HuH-7.5 (cell line): ENCODE data around the gene SMIM44.
"Not testable (repeated sequence)": the region's sequence is repeated elsewhere in the genome, so short reads cannot be mapped to it uniquely, and the experiment has no call there.

ENCODE experiments used
- DNase-seq: peaks from one replicate; pipeline ENCODE4 v3.0.0; 2011; ENCODE audit warnings: low spot score

SMIM44 gene

GRCh38 chr19:3483226-3483628, at the start of gene SMIM44:
Gene SMIM44, minus strand, starts transcription at chr19:3483441. Its CDS starts 38 bp downstream, at chr19:3483403.
- DNase-seq, result no peak

- DNase-seq, result no peak
Observed at GRCh38 chr19:3533033-3533432, 49.8 kb upstream of the SMIM44 start.

GRCh38 chr19:3532154-3532786, 49.0 kb upstream of the SMIM44 start:
- DNase-seq, result no peak

DNA sequence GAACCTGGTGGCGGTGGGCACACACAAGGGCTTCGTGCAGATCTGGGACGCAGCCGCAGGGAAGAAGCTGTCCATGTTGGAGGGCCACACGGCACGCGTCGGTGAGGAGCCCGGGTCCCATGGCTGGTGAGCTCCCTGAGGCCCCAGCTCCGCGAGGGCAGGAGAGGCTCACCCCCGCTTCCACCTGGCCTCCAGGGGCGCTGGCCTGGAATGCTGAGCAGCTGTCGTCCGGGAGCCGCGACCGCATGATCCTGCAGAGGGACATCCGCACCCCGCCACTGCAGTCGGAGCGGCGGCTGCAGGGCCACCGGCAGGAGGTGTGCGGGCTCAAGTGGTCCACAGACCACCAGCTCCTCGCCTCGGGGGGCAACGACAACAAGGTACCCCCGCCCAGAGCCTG, 48.5 kb upstream of the SMIM44 start:
- no peak for DNase-seq

GRCh38 chr19:3530389-3530788, 47.1 kb upstream of the SMIM44 start:
- no peak for DNase-seq

GRCh38 chr19:3529299-3529698, 46.1 kb upstream of the SMIM44 start:
- DNase-seq, result not testable (repeated sequence)

- DNase-seq, result no peak
Observed at GRCh38 chr19:3528539-3529211, 45.4 kb upstream of the SMIM44 start.

DNA sequence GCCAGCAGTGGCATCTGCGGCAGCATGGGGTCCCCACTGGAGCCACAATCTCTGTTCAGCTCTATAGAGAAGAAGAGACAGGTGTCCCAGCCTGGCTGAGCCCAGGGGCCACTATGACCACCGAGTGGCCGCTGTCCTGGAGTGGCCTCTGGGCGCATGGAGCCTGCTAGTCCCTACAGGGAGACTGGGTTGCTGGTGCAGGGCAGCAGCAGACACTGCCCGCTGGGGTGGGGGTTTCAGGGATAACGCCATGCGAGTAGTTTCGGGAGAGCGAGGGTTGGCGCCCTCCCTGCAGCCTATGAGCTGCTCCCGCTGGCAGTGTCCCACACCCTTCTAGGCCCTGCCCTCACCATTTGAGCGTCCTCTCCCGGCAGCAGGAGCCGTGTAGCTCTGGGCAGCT, 44.8 kb upstream of the SMIM44 start:
- DNase-seq, result no peak

GRCh38 chr19:3527238-3527910, 44.1 kb upstream of the SMIM44 start:
- DNase-seq, result no peak

DNA sequence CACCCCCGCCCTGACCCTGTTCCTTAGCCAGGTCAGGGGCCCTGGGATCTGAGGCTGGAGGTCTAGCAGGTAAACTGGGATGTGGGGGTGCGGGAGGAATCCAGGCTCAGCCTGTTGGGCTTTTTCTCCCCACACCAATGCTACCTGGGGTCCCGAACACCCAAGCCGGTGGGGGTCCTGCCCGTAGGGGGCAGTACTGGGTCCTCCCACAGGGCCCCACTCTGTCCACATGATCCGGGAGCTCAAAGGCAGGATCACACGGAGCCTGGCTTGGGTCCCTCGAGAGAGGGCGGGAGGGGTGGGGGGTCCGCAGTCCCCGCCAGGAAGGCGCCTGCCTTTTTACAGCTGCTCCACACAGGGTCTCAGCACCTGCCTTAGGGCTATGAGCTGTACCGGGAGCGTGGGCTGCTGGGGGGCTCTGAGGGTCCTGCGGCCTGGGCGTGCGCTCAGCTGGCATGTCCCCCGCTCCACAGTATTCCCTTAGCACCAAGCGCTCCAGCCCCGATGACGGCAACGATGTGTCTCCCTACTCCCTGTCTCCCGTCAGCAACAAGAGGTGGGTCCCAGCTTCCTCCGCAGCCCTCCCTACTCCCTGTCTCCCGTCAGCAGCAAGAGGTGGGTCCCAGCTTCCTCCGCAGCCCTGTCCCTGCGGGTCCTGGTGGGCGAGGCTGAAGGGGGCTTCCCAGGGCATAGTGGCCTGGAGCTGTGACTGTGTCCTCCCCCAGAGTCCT, 43.4 kb upstream of the SMIM44 start:
- no peak for DNase-seq

GRCh38 chr19:3524904-3525451, 41.7 kb upstream of the SMIM44 start:
- no peak for DNase-seq

- no peak for DNase-seq
Observed at GRCh38 chr19:3524078-3524842, 41.0 kb upstream of the SMIM44 start.

DNA sequence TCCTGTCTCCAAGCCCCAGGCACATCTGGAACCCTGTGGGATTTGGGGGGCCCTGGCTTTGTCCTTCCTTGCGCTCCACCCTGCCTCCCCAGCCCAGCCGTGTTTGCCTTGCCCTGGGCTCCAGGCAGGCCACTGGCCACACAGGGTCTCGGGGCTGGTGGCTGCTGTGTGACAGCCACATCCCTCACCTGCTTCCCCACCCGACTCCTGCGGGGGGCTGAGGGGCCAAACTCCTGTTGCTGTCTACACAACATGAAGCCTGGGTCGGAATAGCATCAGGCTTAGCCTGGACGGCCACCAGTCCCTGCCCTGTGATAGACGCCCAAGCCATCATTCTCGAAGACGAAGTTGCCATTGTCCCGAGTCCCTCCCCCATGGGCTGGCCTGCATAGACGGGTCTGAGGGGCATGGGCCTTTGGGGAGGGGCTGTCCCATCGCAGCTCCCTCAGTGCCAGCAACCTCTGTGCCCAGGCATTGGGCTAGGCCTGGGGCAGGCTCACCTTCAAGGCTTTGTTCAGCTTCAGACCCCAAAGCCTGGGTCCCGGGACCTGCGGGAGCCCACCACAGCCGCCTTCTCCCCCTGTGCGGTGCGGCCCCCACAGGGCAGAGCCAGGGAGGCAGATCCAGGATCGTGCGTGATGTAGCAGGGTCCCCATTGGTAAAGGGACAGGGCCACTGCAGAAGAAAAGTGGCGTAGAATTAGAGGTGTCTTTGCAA, 40.3 kb upstream of the SMIM44 start:
- no peak for DNase-seq

DNA sequence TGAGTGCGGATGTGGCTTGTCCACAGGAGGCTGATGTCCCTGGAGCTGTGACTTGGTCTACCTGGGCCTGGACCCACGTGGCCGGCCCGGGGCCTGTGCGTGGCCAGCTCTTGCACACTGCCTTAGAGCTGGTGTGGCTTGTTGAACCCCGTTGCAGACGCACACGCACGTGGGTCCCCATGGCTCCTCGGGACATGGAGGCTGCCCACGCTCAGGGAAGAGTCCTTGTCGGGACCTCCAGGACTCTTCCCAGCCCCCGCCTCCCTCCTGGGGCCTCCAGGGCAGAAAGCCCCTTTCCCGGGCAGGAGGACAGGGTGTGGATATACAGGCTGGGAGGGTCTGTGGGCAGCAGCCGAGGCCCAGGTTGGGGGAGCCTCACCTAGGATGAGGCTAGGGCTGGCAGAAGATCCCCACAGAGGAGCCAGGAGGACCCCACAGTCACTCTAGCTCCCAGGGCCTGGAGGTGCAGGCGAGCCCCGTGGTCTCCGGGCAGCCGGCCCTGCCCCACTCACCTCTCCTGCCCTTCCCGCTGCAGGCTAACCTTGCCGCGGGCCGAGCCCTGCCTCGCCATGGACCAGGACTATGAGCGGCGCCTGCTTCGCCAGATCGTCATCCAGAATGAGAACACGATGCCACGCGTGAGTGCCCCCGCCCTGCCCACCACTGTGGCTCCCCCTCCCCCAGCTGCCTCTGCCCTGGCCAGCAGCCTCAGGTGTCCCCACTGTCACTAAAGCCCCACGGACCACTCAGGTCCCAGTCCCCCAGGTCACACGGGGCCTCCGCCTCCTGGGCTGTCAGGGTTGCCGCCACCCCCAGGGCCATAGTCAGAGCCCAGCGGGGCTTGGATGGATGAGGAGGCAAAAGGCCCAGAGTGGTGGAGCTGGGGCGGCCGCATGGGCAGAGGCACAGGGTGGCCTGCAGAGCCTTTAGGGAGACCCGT, 39.5 kb upstream of the SMIM44 start:
- DNase-seq, result no peak

- no peak for DNase-seq
Observed at GRCh38 chr19:3521104-3521445, 37.8 kb upstream of the SMIM44 start.

- no peak for DNase-seq
Observed at GRCh38 chr19:3520166-3521103, 37.2 kb upstream of the SMIM44 start.

GRCh38 chr19:3519126-3519525, 35.9 kb upstream of the SMIM44 start:
- DNase-seq, result no peak

- DNase-seq, result no peak
Observed at GRCh38 chr19:3518659-3519058, 35.4 kb upstream of the SMIM44 start.

DNA sequence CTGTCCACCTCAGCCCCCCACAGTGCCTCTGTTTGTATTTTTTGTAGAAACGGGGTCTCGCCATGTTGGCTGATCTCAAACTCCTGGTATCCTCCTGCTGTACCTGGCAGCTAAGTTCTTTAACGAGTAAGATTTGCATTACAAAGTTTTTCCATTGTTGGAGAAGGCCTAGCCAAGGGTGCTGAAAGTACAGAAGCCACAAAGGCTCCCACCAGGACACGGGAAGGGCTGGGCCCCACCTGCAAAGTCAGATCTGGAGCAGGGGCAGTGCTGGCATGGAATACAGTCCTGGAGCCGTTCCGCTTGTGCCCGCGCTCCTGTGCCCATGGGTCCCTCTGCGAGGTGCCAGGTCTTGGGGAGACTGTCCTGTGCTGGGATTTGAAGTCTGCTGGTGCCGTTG, 35.0 kb upstream of the SMIM44 start:
- no peak for DNase-seq
